ENCODE data around the gene TMEM117. TPM values are rescaled to one million over a fixed set of nuclear protein-coding genes. Genes with fewer than 3 reads are reported as not detected.

TMEM117 gene
- total and polyA plus RNA-seq, 2 donors from 2014 or later: 5.9 to 6.0 TPM

GRCh38 chr12:44159216-44159615 is 323.3 kb downstream of the TMEM117 start:
- intact Hi-C loops (cut with DNase I): no loop called here
- TF ChIP-seq, protein P1, sequence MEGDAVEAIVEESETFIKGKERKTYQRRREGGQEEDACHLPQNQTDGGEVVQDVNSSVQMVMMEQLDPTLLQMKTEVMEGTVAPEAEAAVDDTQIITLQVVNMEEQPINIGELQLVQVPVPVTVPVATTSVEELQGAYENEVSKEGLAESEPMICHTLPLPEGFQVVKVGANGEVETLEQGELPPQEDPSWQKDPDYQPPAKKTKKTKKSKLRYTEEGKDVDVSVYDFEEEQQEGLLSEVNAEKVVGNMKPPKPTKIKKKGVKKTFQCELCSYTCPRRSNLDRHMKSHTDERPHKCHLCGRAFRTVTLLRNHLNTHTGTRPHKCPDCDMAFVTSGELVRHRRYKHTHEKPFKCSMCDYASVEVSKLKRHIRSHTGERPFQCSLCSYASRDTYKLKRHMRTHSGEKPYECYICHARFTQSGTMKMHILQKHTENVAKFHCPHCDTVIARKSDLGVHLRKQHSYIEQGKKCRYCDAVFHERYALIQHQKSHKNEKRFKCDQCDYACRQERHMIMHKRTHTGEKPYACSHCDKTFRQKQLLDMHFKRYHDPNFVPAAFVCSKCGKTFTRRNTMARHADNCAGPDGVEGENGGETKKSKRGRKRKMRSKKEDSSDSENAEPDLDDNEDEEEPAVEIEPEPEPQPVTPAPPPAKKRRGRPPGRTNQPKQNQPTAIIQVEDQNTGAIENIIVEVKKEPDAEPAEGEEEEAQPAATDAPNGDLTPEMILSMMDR (IDR thresholded peaks at IDR 0.05; ENCODE audit: borderline replicate concordance, extremely low read depth, insufficient read depth): no peak
- H3K9me3 ChIP-seq (ENCODE audit: control insufficient read depth in 2 of 3, insufficient read depth in 1 of 3, low read length in 3 of 3): no peaks in the 10 kb centered on the region
- no peaks in the 10 kb centered on the region for H3K36me3 ChIP-seq (ENCODE audit: control insufficient read depth in 2 of 3, insufficient read depth in 3 of 3, low read length in 3 of 3)
- no peaks in the 10 kb centered on the region for H3K27me3 ChIP-seq (ENCODE audit: control insufficient read depth, insufficient read depth, low read length)
- H3K4me3 ChIP-seq (ENCODE audit: low read length in 3 of 3): no peak overlapping the region
- H3K9ac ChIP-seq (ENCODE audit: low read length in 3 of 3): no peak overlapping the region
- FAIRE-seq (no peak), DNase-seq (no peak)
- no peak overlapping the region for H3K27ac ChIP-seq (ENCODE audit: low read depth in 2 of 2, low read length in 2 of 2)
- no peaks in the 10 kb centered on the region for H3K4me1 ChIP-seq (ENCODE audit: control insufficient read depth in 2 of 3, insufficient read depth in 2 of 3, low read depth in 1 of 3, low read length in 3 of 3)

DNA sequence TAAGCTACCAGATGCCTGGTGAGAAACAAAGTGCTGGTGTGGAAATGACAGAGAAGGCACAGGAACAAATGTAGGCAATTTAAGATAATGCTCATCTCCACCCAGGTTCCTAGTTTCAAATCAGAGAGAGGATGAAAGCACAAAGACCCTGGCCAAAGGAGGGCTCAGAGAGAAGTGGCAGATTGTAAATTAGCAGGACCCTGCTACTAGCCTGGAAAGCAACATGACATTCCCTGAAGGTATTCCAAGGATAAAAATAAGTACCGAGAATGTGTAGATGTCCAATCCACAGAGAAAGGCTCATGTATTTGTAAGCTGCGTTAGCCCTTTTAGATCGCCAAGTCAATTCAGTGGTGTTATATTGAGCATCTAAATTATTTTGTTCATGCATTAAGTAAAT is 324.0 kb downstream of the TMEM117 start:
- intact Hi-C loops (cut with DNase I): no loop called here
- FAIRE-seq: no peak
- Histone ChIP-seq H3K4me1 (ENCODE audit: control insufficient read depth in 2 of 3, insufficient read depth in 2 of 3, low read depth in 1 of 3, low read length in 3 of 3) (no peaks in the 10 kb centered on the region), H3K27ac (ENCODE audit: low read depth in 2 of 2, low read length in 2 of 2) (no peak overlapping the region), H3K9me3 (ENCODE audit: control insufficient read depth in 2 of 3, insufficient read depth in 1 of 3, low read length in 3 of 3) (no peaks in the 10 kb centered on the region), H3K9ac (ENCODE audit: low read length in 3 of 3) (no peak overlapping the region), H3K36me3 (ENCODE audit: control insufficient read depth in 2 of 3, insufficient read depth in 3 of 3, low read length in 3 of 3) (no peaks in the 10 kb centered on the region), H3K4me3 (ENCODE audit: low read length in 3 of 3) (no peak overlapping the region), H3K27me3 (ENCODE audit: control insufficient read depth, insufficient read depth, low read length) (no peaks in the 10 kb centered on the region)
- TF ChIP-seq, protein P1 (IDR thresholded peaks at IDR 0.05; ENCODE audit: borderline replicate concordance, extremely low read depth, insufficient read depth): no peak
- DNase-seq: no peak

- Histone ChIP-seq H3K4me1 (ENCODE audit: control insufficient read depth in 2 of 3, insufficient read depth in 2 of 3, low read depth in 1 of 3, low read length in 3 of 3) (no peaks in the 10 kb centered on the region), H3K4me3 (ENCODE audit: low read length in 3 of 3) (no peak overlapping the region), H3K27ac (ENCODE audit: low read depth in 2 of 2, low read length in 2 of 2) (no peak overlapping the region), H3K27me3 (ENCODE audit: control insufficient read depth, insufficient read depth, low read length) (no peaks in the 10 kb centered on the region), H3K36me3 (ENCODE audit: control insufficient read depth in 2 of 3, insufficient read depth in 3 of 3, low read length in 3 of 3) (no peaks in the 10 kb centered on the region), H3K9ac (ENCODE audit: low read length in 3 of 3) (no peak overlapping the region), H3K9me3 (ENCODE audit: control insufficient read depth in 2 of 3, insufficient read depth in 1 of 3, low read length in 3 of 3) (no peaks in the 10 kb centered on the region)
- FAIRE-seq (no peak), DNase-seq (no peak)
- TF ChIP-seq, protein P1 (IDR thresholded peaks at IDR 0.05; ENCODE audit: borderline replicate concordance, extremely low read depth, insufficient read depth): no peak
- intact Hi-C loops (cut with DNase I): no loop called here
Observed at GRCh38 chr12:44162961-44163360, 327.1 kb downstream of the TMEM117 start.

- H3K4me3 ChIP-seq (ENCODE audit: low read length in 3 of 3): no peak overlapping the region
- H3K9ac ChIP-seq (ENCODE audit: low read length in 3 of 3): no peak overlapping the region
- TF ChIP-seq, protein P1 (IDR thresholded peaks at IDR 0.05; ENCODE audit: borderline replicate concordance, extremely low read depth, insufficient read depth): no peak
- H3K27ac ChIP-seq (ENCODE audit: low read depth in 2 of 2, low read length in 2 of 2): no peak overlapping the region
- no peak for FAIRE-seq
- H3K4me1 ChIP-seq (ENCODE audit: control insufficient read depth in 2 of 3, insufficient read depth in 2 of 3, low read depth in 1 of 3, low read length in 3 of 3): no peaks in the 10 kb centered on the region
- intact Hi-C loops (cut with DNase I): no loop called here
- no peaks in the 10 kb centered on the region for H3K9me3 ChIP-seq (ENCODE audit: control insufficient read depth in 2 of 3, insufficient read depth in 1 of 3, low read length in 3 of 3)
- no peaks in the 10 kb centered on the region for H3K27me3 ChIP-seq (ENCODE audit: control insufficient read depth, insufficient read depth, low read length)
- no peaks in the 10 kb centered on the region for H3K36me3 ChIP-seq (ENCODE audit: control insufficient read depth in 2 of 3, insufficient read depth in 3 of 3, low read length in 3 of 3)
- DNase-seq: no peak
Observed at GRCh38 chr12:44174053-44174452, 338.2 kb downstream of the TMEM117 start.

Measured in kidney (tissue), 14 donors.